Amniotic epithelial cell (primary cell): ENCODE measurements around the gene IFI44L.

ENCODE experiments used
- DNase-seq: peaks from one replicate; pipeline ENCODE4 v3.0.0-alpha.2; 2010; ENCODE audit warnings: low read depth

IFI44L gene

GRCh38 chr1:78619803-78620579, at the start of gene IFI44L:
IFI44L (plus strand) TSS chr1:78620448; CDS start chr1:78627916, 7,468 bp downstream.
- peak; percentile 82 for DNase-seq

GRCh38 chr1:78570539-78570938, 49.7 kb upstream of the IFI44L start:
- no peak for DNase-seq

GRCh38 chr1:78577257-78578100, 42.8 kb upstream of the IFI44L start:
- DNase-seq, result peak; percentile 17

- peak; percentile 73 for DNase-seq
Observed at GRCh38 chr1:78586572-78586971, 33.7 kb upstream of the IFI44L start.

GRCh38 chr1:78587211-78587610, 33.0 kb upstream of the IFI44L start:
- no peak for DNase-seq

- DNase-seq, result no peak
Observed at GRCh38 chr1:78591971-78592370, 28.3 kb upstream of the IFI44L start.

- no peak for DNase-seq
Observed at GRCh38 chr1:78599294-78599693, 21.0 kb upstream of the IFI44L start.

- no peak for DNase-seq
Observed at GRCh38 chr1:78601068-78601467, 19.2 kb upstream of the IFI44L start.

GRCh38 chr1:78603206-78603605, 17.0 kb upstream of the IFI44L start:
- DNase-seq, result peak; percentile 54

- no peak for DNase-seq
Observed at GRCh38 chr1:78604643-78605042, 15.6 kb upstream of the IFI44L start.

GRCh38 chr1:78606274-78606673, 14.0 kb upstream of the IFI44L start:
- peak; percentile 41 for DNase-seq

- DNase-seq, result peak; percentile 41
Observed at GRCh38 chr1:78607334-78607927, 12.8 kb upstream of the IFI44L start.

- DNase-seq, result no peak
Observed at GRCh38 chr1:78607944-78608343, 12.3 kb upstream of the IFI44L start.

GRCh38 chr1:78617615-78618026, 2.6 kb upstream of the IFI44L start:
- DNase-seq, result peak; percentile 81

- DNase-seq, result peak; percentile 12
Observed at GRCh38 chr1:78619032-78619431, 1.2 kb upstream of the IFI44L start.

GRCh38 chr1:78619446-78619802, 824 bp upstream of the IFI44L start:
- DNase-seq, result no peak

GRCh38 chr1:78620666-78621065, 418 bp downstream of the IFI44L start:
- DNase-seq, result no peak

GRCh38 chr1:78622548-78622947, 2.3 kb downstream of the IFI44L start:
- DNase-seq, result no peak

- no peak for DNase-seq
Observed at GRCh38 chr1:78624035-78624434, 3.8 kb downstream of the IFI44L start.

- DNase-seq, result peak; percentile 24
Observed at GRCh38 chr1:78627321-78627720, 7.1 kb downstream of the IFI44L start.

GRCh38 chr1:78630600-78630999, 10.4 kb downstream of the IFI44L start:
- no peak for DNase-seq

- no peak for DNase-seq
Observed at GRCh38 chr1:78633209-78633608, 13.0 kb downstream of the IFI44L start.

- DNase-seq, result no peak
Observed at GRCh38 chr1:78640462-78640861, 20.2 kb downstream of the IFI44L start.
